ENCODE data around the gene COMT.

The COMT gene

DNA sequence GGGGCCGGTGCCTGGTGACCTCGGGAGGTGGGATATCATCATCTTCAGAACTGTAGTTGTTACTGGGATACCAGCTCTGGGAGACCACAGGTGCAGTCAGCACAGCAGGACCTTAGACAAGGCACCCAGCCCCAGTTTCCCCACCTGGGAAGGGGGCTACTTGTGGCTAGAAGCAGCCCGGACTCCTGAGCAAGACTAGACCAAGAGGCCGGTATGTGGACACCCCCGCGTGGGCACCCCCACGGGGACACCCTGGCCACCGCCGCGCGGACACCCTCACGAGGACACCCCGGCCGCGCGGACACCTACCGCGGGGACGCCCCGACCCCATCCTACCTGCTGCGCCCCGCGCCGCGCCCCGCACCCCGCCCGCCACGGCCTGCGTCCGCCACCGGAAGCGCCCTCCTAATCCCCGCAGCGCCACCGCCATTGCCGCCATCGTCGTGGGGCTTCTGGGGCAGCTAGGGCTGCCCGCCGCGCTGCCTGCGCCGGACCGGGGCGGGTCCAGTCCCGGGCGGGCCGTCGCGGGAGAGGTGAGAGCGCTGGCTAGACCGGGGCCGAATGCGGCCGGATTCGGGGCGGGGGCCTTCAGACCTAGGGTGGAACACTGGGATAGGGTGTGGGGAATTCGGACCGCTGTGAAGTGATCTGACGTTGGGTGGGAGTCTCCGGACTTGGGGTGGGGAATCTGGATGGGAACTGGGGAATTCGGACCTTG lies at the start of gene COMT, which contains the start of gene TXNRD2:
Gene COMT, plus strand, starts transcription at position 408 of the 718 bp plus-strand sequence. CDS start 20,755 bp downstream, outside the sequence.
Gene TXNRD2, minus strand, starts transcription at position 454 of the 718 bp plus-strand sequence. Its CDS starts 15 bp downstream, at position 439.
- H3K4me3 ChIP-seq (ENCODE audit: low read depth, low read length) = peak within 1 kb of the TSS; percentile 82
- TF ChIP-seq, protein P1, sequence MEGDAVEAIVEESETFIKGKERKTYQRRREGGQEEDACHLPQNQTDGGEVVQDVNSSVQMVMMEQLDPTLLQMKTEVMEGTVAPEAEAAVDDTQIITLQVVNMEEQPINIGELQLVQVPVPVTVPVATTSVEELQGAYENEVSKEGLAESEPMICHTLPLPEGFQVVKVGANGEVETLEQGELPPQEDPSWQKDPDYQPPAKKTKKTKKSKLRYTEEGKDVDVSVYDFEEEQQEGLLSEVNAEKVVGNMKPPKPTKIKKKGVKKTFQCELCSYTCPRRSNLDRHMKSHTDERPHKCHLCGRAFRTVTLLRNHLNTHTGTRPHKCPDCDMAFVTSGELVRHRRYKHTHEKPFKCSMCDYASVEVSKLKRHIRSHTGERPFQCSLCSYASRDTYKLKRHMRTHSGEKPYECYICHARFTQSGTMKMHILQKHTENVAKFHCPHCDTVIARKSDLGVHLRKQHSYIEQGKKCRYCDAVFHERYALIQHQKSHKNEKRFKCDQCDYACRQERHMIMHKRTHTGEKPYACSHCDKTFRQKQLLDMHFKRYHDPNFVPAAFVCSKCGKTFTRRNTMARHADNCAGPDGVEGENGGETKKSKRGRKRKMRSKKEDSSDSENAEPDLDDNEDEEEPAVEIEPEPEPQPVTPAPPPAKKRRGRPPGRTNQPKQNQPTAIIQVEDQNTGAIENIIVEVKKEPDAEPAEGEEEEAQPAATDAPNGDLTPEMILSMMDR (IDR thresholded peaks at IDR 0.05; ENCODE audit: insufficient read depth, low read length, missing control alignments) = no peak
- ChIA-PET POLR2A (interaction anchor here (1.0 to 1.4 kb wide), 3 partner anchors 9 to 61 kb away, joined by 3 to 5 read pairs (median 4); no protein-coding TSS in a partner anchor), CTCF (interaction anchor here (1.0 kb wide), 1 partner anchor 211 kb away, joined by 4 read pairs; no protein-coding TSS in a partner anchor)
- no peak for DNase-seq (ENCODE audit: low read depth, low spot score)

DNA sequence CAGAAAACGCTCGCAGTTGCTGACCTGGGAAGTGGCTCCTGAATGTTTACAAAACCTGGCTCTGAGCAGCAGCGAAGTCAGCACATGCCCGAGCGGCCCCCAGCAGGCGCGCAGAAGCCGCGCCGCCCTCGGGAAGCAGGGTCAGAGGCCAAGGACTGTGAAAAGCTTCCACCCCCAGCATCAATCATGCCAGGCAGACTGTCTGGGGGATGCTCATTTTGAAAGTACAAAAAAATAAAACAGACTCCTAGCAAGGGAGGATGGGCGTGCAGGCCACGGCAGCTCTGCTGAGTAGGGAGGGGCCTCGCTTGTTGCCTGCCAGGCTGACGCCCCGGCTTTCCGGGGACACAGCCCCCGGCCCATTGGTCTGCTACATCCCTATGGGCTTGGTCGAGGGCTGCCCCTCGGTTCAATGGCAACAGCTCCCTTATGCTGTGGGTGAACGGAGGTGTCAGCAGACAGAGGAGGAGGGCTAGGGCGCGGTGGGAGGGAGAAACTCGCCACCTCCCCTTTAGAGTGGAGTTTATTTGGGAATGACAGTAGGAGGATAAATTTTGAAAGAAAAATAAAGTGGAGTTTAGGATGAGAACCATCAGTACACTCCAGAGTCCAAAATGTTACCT lies 49.2 kb upstream of the COMT start:
- TF ChIP-seq, protein P1 (IDR thresholded peaks at IDR 0.05; ENCODE audit: insufficient read depth, low read length, missing control alignments) = no peak
- DNase-seq (ENCODE audit: low read depth, low spot score) = no peak
- POLR2A ChIA-PET = interaction anchor here (2.2 kb wide), 1 partner anchor 11 kb away, joined by 7 read pairs; no protein-coding TSS in a partner anchor
- H3K4me3 ChIP-seq (ENCODE audit: low read depth, low read length) = no peak overlapping the region
- CTCF ChIA-PET = interaction anchor here (1.0 to 9.2 kb wide), 6 partner anchors 8 to 162 kb away, joined by 4 to 58 read pairs (median 5); no protein-coding TSS in a partner anchor

DNA sequence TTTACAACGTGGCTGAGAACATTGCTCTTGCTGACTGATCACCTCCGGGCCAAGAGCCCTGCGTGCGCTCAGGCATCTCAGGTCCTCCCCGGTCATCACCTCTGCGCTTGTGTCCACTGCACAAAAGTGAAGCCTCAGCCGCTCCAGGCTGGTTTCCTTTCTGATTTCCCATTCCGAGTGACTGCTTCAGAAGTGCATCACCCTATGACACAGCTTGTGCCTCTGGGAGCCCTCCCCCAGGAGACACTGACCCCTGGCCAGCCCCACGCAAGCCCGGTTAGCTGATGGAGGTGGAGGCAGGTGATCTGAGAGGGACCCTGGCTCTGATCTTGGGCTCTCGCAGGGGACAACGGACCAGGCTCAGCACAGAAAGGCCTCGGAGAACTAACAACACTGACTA lies 48.6 kb upstream of the COMT start:
- CTCF ChIA-PET = interaction anchor here (1.4 to 9.2 kb wide), 5 partner anchors 8 to 162 kb away, joined by 4 to 58 read pairs (median 5); no protein-coding TSS in a partner anchor
- DNase-seq (ENCODE audit: low read depth, low spot score) = no peak
- POLR2A ChIA-PET = no interaction called here
- TF ChIP-seq, protein P1 (IDR thresholded peaks at IDR 0.05; ENCODE audit: insufficient read depth, low read length, missing control alignments) = no peak
- no peak overlapping the region for H3K4me3 ChIP-seq (ENCODE audit: low read depth, low read length)

GRCh38 chr22:19893363-19893762 lies 48.2 kb upstream of the COMT start:
- POLR2A ChIA-PET = no interaction called here
- CTCF ChIA-PET = interaction anchor here (1.4 to 9.2 kb wide), 4 partner anchors 9 to 163 kb away, joined by 4 to 58 read pairs (median 11); no protein-coding TSS in a partner anchor
- TF ChIP-seq, protein P1 (IDR thresholded peaks at IDR 0.05; ENCODE audit: insufficient read depth, low read length, missing control alignments) = no peak
- no peak overlapping the region for H3K4me3 ChIP-seq (ENCODE audit: low read depth, low read length)
- DNase-seq (ENCODE audit: low read depth, low spot score) = no peak

DNA sequence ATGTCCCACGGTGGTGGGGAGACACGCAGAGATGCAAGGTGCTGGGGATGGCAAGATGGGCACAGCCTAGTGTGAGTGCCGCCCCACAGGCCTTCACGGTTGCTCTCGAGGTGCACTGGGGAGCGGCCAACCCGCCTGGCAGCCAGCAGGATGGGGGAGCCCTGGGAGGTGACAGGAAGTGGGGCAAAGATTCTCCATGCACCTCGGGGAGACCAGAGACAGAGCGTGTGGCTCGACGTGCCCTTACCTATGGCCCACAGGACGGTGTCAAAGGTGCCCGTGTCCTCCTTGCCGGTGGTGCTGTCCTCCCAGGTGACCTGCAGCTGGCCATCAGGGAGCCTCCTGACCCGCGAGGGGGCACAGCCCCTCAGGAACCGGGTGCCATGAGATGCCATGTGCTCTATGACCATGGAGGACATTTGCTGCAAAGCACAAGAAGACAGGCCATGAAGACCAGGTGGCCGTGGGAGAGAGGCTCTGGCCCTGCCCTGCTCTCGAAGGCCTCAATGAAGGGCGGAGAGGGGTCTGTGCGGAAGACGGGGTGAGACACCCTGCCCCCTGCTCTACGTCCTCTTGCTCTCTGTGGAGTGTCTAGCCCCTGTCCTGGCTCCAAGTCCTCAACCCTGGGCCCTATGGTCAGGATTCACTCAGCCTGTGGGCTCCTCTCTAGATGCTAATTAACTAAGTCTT lies 46.3 kb upstream of the COMT start:
- no peak for DNase-seq (ENCODE audit: low read depth, low spot score)
- TF ChIP-seq, protein P1 (IDR thresholded peaks at IDR 0.05; ENCODE audit: insufficient read depth, low read length, missing control alignments) = no peak
- CTCF ChIA-PET = no interaction called here

More for the DNA sequence above, 46.3 kb upstream of the COMT start:
- POLR2A ChIA-PET = no interaction called here
- no peak overlapping the region for H3K4me3 ChIP-seq (ENCODE audit: low read depth, low read length)

Measured in AG04449 (cell line).